Stomach (tissue), 9 donors: ENCODE results near the gene PHKB. TPM values are rescaled to one million over a fixed set of nuclear protein-coding genes. Genes with fewer than 3 reads are reported as not detected.
"Not testable (repeated sequence)": the region's sequence is repeated elsewhere in the genome, so short reads cannot be mapped to it uniquely, and the experiment has no call there.

ENCODE experiments used
- DNase-seq, 2 donors: peaks; one replicate each; pipeline versions ENCODE4 v3.0.0 to v3.0.0-alpha.2; 2013 to 2019
- H3K27ac ChIP-seq, 5 donors: fragments of 200-600 bp in 4 of 5; sonication (generic) in 4 of 5; one replicate each; pipeline ENCODE4 v1.5.1; 2013 to 2019; ENCODE audit warnings: mild to moderate bottlenecking in 1 of 5, moderate library complexity in 1 of 5
- H3K27me3 ChIP-seq, 3 donors: fragments of 200-600 bp; sonication (generic); one replicate each; pipeline ENCODE4 v1.5.1; 2017 to 2019; ENCODE audit warnings: mixed run types in 1 of 3
- H3K36me3 ChIP-seq, 4 donors: fragments of 200-600 bp; sonication (generic); 1 replicate in 3 of 4; 2 replicates in 1 of 4; pipeline ENCODE4 v1.5.1; 2016 to 2019
- H3K4me1 ChIP-seq, 4 donors: fragments of 200-600 bp; sonication (generic); one replicate each; pipeline ENCODE4 v1.5.1; 2016 to 2019
- H3K4me3 ChIP-seq, 4 donors: fragments of 200-600 bp; sonication (generic) in 3 of 4; one replicate each; pipeline ENCODE4 v1.5.1; 2016 to 2019; ENCODE audit warnings: mild to moderate bottlenecking in 1 of 4
- H3K9me3 ChIP-seq, 4 donors: fragments of 200-600 bp; sonication (generic); one replicate each; pipeline ENCODE4 v1.5.1; 2016 to 2019
- EP300 ChIP-seq: sonication (generic); formaldehyde crosslinking; IDR thresholded peaks from one replicate; pipeline ENCODE4 v1.6.1; 2017; ENCODE audit warnings: antibody characterized with exemption
- POLR2A ChIP-seq, 4 donors: fragments of 450-650 bp; IDR thresholded peaks; one replicate each; pipeline ENCODE4 v1.6.1; 2016; ENCODE audit warnings: antibody characterized with exemption in 4 of 4, control low read depth in 2 of 4, mild to moderate bottlenecking in 1 of 4, moderate library complexity in 1 of 4
- POLR2AphosphoS5 ChIP-seq, 3 donors: sonication (generic); formaldehyde crosslinking; IDR thresholded peaks; one replicate each; pipeline ENCODE4 v1.6.1; 2016; ENCODE audit warnings: antibody characterized with exemption in 3 of 3
- WGBS, 5 donors: extraction: QIAGEN DNeasy Blood & Tissue Kit in 3 of 5; methylation state at CpG; one replicate each; pipeline versions ENCODE4 v1.1.5 to v1.1.7; 2013 to 2018; 5-methylcytosine and 5-hydroxymethylcytosine counted together
- intact Hi-C: fragments of 100-400 bp; cut with DNase I; formaldehyde crosslinking; loops from one replicate; pipeline ENCODE4 v1.15.1; 2023; ENCODE audit warnings: low total_unique reads
- polyA plus RNA-seq, 3 donors: library from polyadenylated mRNA; stranded (reverse); fragments of 200-250 nt; gene quantifications; one replicate each; pipeline ENCODE4 v1.2.3, GENCODE V29; 2013
- total RNA-seq, 5 donors: library from RNA; depleted of rRNA; stranded (reverse); fragments of >200 nt; gene quantifications; one replicate each; pipeline versions ENCODE4 v1.1.0 to v1.2.3, GENCODE V29; 2014 to 2016
- TF ChIP-seq, protein P1 (sequence below), 7 experiments: fragments of 450-650 bp in 4 of 7; fragments of 200-600 bp in 3 of 7; sonication (generic) in 3 of 7; IDR thresholded peaks; one replicate each; pipeline ENCODE4 v1.5.1; 2016 to 2019; ENCODE audit warnings: antibody characterized with exemption in 7 of 7, control low read depth in 2 of 7, mild to moderate bottlenecking in 1 of 7
- donor health status: healthy with polysubstance abuse.
- donor health status: Bipolar disorder and iron deficiency.
- donor health status: healthy.

The PHKB gene
- total and polyA plus RNA-seq, 8 donors, result 17.5 to 163 (median 51.6) TPM

DNA sequence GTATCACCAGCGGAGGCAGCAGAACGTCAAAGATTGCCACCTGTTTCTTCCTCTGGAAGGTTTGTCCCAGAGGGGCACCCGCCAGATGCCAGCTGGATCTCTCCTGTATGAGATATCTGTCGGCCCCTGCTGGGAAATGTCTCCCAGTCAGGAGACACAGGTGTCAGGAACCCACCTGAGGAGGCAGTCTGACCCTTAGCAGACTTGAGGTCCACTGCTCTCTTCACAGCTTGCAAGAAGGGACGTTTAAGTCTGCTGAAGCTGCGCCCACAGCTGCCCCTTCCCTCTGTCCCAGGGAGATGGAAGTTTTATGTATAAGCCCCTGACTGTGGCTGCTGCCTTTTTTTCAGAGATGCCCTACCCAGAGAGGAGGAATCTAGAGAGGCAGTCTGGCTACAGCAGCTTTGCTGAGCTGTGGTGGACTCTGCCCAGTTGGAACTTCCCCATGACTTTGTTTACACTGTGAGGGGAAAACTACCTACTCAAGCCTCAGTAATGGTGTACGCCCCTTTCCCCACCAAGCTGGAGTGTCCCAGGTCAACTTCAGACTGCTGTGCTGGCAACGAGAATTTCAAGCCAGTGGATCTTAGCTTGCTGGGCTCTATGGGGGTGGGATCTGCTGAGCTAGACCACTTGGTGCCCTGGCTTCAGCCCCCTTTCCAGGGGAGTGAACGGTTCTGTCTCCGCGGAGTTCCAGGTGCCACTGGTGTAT is 92.9 kb downstream of the PHKB start:
- Histone ChIP-seq H3K36me3 (peaks cover 0 to 59% (median 49%) of the 10 kb centered on the region in 4 donors), H3K9me3 (peaks cover 0 to 25% (median 18%) of the 10 kb centered on the region in 4 donors), H3K27me3 (no peaks in the 10 kb centered on the region), H3K4me3 (no peak overlapping the region), H3K27ac (no peak overlapping the region), H3K4me1 (no peaks in the 10 kb centered on the region)
- DNase-seq, result no peak
- TF ChIP-seq, protein P1, sequence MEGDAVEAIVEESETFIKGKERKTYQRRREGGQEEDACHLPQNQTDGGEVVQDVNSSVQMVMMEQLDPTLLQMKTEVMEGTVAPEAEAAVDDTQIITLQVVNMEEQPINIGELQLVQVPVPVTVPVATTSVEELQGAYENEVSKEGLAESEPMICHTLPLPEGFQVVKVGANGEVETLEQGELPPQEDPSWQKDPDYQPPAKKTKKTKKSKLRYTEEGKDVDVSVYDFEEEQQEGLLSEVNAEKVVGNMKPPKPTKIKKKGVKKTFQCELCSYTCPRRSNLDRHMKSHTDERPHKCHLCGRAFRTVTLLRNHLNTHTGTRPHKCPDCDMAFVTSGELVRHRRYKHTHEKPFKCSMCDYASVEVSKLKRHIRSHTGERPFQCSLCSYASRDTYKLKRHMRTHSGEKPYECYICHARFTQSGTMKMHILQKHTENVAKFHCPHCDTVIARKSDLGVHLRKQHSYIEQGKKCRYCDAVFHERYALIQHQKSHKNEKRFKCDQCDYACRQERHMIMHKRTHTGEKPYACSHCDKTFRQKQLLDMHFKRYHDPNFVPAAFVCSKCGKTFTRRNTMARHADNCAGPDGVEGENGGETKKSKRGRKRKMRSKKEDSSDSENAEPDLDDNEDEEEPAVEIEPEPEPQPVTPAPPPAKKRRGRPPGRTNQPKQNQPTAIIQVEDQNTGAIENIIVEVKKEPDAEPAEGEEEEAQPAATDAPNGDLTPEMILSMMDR (IDR thresholded peaks at IDR 0.05), result no peak
- TF ChIP-seq EP300 (no peak), POLR2AphosphoS5 (IDR thresholded peaks at IDR 0.05) (no peak), POLR2A (IDR thresholded peaks at IDR 0.05) (no peak)
- intact Hi-C loops, result no loop called here
- WGBS, 5 donors, result 94 to 98% (median 96%) methylated on average over 10 to 11 of the region's 11 CpGs

DNA sequence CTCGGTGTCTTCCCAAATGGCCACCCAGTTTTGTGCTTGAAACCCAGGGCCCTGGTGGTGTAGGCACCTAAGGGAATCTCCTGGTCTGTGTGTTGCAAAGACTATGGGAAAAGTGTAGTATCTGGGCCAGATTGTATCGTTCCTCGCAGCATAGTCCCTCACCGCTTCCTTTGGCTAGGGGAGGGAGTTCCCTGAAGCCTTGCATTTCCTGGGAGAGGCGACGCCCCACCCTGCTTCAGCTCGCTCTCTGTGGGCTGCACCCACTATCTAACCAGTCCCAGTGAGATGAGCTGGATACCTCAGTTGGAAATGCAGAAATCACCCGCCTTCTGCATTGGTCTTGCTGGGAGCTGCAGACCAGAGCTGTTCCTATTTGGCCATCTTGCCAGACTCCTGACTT is 93.5 kb downstream of the PHKB start:
- intact Hi-C loops, H3K4me1 ChIP-seq, DNase-seq, H3K27ac ChIP-seq, H3K4me3 ChIP-seq, H3K27me3 ChIP-seq: not testable (repeated sequence)
- H3K36me3 ChIP-seq, result peaks cover 0 to 53% (median 44%) of the 10 kb centered on the region in 4 donors
- WGBS, 5 donors, result 97 to 98% (median 98%) methylated on average over 8 of the region's 8 CpGs
- H3K9me3 ChIP-seq, result peaks cover 0 to 25% (median 18%) of the 10 kb centered on the region in 4 donors

DNA sequence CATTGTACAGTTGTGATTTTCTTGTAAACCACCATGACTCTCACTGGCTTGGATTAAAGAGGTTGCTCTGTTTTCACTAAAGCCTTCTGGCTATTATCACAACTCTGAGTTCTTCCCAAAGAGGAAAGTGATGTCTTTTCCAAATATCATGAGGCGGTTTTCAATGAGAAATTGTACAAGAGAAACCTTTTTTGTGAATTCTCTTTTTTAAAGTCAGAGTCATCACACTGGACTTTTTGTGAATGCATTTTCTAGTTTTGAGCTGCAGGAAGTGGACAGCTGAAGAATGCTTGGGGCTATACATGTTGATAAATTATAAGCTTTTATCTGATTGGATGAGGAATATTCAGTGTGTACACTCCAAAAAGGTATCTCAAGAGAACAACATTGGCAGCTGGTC is 100.2 kb downstream of the PHKB start:
- Histone ChIP-seq H3K27ac (no peak overlapping the region), H3K9me3 (no peaks in the 10 kb centered on the region), H3K27me3 (no peaks in the 10 kb centered on the region), H3K4me1 (no peaks in the 10 kb centered on the region), H3K36me3 (peaks cover 0 to 36% (median 9%) of the 10 kb centered on the region in 4 donors), H3K4me3 (no peak overlapping the region)
- intact Hi-C loops, result no loop called here
- TF ChIP-seq, protein P1 (IDR thresholded peaks at IDR 0.05), result no peak
- TF ChIP-seq POLR2A (IDR thresholded peaks at IDR 0.05) (no peak), POLR2AphosphoS5 (IDR thresholded peaks at IDR 0.05) (no peak), EP300 (no peak)
- no peak for DNase-seq
- 92 to 98% (median 97%) methylated on average over 1 of the region's 1 CpG for WGBS, 5 donors

DNA sequence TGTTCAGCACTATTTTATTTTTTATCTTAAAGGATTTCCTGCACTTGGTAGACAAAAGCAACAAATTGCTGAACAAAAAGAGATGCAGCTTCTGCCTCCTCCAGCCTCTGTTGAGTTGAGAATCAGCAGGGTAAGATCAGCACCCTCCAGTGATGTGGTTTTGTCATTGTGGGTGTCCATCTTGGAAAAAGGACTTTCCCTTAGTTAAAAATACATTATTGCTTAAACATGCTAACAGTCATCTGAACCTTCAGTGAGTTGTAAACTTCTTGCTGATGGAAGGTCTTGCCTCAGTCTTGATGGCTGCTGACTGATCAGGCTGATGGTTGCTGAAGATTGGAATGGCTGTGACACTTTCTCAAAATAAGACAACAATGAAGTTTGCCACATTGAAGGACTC is 101.2 kb downstream of the PHKB start:
- H3K9me3 ChIP-seq, result no peaks in the 10 kb centered on the region
- intact Hi-C loops, result no loop called here
- DNase-seq, result no peak
- peaks cover 0 to 41% (median 12%) of the 10 kb centered on the region in 4 donors for H3K36me3 ChIP-seq
- no peaks in the 10 kb centered on the region for H3K4me1 ChIP-seq
- H3K4me3 ChIP-seq, result no peak overlapping the region
- no peak overlapping the region for H3K27ac ChIP-seq
- H3K27me3 ChIP-seq, result no peaks in the 10 kb centered on the region
- TF ChIP-seq, protein P1 (IDR thresholded peaks at IDR 0.05), result no peak
- no peak for TF ChIP-seq POLR2A (IDR thresholded peaks at IDR 0.05)
- TF ChIP-seq EP300, result no peak
- no peak for TF ChIP-seq POLR2AphosphoS5 (IDR thresholded peaks at IDR 0.05)

DNA sequence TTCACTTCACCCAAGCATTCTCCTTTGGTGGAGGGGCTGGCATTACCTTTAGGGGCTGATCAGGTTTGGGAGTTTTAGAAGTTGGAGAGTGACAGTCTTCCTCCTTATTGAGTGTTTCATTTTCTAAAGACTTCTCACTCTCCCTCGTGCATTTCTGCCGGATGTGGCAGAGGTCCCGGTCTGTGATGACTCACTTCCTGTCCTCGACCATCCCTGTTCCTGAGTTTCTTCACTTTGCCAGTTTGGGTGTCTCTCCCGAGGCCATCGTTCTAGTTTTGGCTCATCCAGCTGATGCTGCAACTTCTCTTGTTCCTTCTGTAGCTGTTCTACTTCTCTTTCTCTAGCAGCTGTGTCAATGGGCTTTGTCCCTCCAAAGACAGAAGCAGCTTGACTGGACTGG is 104.3 kb downstream of the PHKB start:
- H3K4me1 ChIP-seq, result no peaks in the 10 kb centered on the region
- H3K9me3 ChIP-seq, result no peaks in the 10 kb centered on the region
- peaks cover 0 to 41% (median 12%) of the 10 kb centered on the region in 4 donors for H3K36me3 ChIP-seq
- no peaks in the 10 kb centered on the region for H3K27me3 ChIP-seq
- no peak overlapping the region for H3K4me3 ChIP-seq
- intact Hi-C loops, result no loop called here
- 60 to 83% (median 71%) methylated on average over 6 of the region's 6 CpGs for WGBS, 5 donors
- peak in 1 of 2 donors; percentile 12 for DNase-seq
- peak overlapping the region in 2 of 5 donors; percentile 34 to 59 for H3K27ac ChIP-seq
- no peak for TF ChIP-seq EP300
- no peak for TF ChIP-seq POLR2AphosphoS5 (IDR thresholded peaks at IDR 0.05)
- no peak for TF ChIP-seq POLR2A (IDR thresholded peaks at IDR 0.05)
- TF ChIP-seq, protein P1 (IDR thresholded peaks at IDR 0.05), result no peak
